ENCODE data around the gene ARID1B. TPM values are rescaled to one million over a fixed set of nuclear protein-coding genes. Genes with fewer than 3 reads are reported as not detected.

Gene ARID1B
- total RNA-seq, 1 experiment from 2014 or later, result 42.8 TPM

GRCh38 chr6:156883497-156884252 lies 106.5 kb downstream of the ARID1B start:
- no peaks in the 10 kb centered on the region for H3K36me3 ChIP-seq (ENCODE audit: low read depth)
- ChIA-PET CTCF (no interaction called here), POLR2A (ENCODE audit: unreplicated experiment) (no interaction called here)

GRCh38 chr6:156884306-156884705 lies 107.1 kb downstream of the ARID1B start:
- BruUV-seq (replicated peaks), result no TSS peak
- no peaks in the 10 kb centered on the region for H3K4me1 ChIP-seq (replicated peaks; ENCODE audit: insufficient read depth)
- H3K27me3 ChIP-seq (ENCODE audit: insufficient read depth, low read depth), result no peaks in the 10 kb centered on the region
- TF ChIP-seq EZH2 (IDR thresholded peaks at IDR 0.05; ENCODE audit: low read depth), result no peak
- TF ChIP-seq CTCF (conservative IDR thresholded peaks at IDR 0.05), result no peak
- POLR2A ChIA-PET (ENCODE audit: unreplicated experiment), result interaction anchor here (0.6 kb wide), 1 partner anchor 877 kb away, joined by 6 read pairs; no protein-coding TSS in a partner anchor
- intact Hi-C loops (cut with micrococcal nuclease; ENCODE audit: unreplicated experiment), result loop anchor here (10.0 kb wide), 1 partner anchor 140 kb away; no protein-coding TSS in a partner anchor
- no peak for DNase-seq
- no peaks in the 10 kb centered on the region for H3F3A ChIP-seq (ENCODE audit: insufficient read depth, low read depth)
- H3K9me3 ChIP-seq (ENCODE audit: insufficient read depth, low read depth), result no peaks in the 10 kb centered on the region
- peaks cover 3% of the 10 kb centered on the region; the same call in 1 of the 2 replicates for H4K20me1 ChIP-seq (ENCODE audit: insufficient read depth)
- H2AFZ ChIP-seq, result no peak overlapping the region
- H3K9me2 ChIP-seq (ENCODE audit: insufficient read depth), result no peaks in the 10 kb centered on the region
- H3K4me2 ChIP-seq, result no peak overlapping the region
- H3K27ac ChIP-seq, result no peak overlapping the region
- peaks cover 32% of the 10 kb centered on the region for H3K79me2 ChIP-seq (ENCODE audit: low read depth)
- CTCF ChIA-PET, result no interaction called here
- no peaks in the 10 kb centered on the region for H3K36me3 ChIP-seq (ENCODE audit: low read depth)
- H3K4me3 ChIP-seq, result no peak overlapping the region

More at GRCh38 chr6:156883497-156884252, 106.5 kb downstream of the ARID1B start:
- Histone ChIP-seq H3F3A (ENCODE audit: insufficient read depth, low read depth) (no peaks in the 10 kb centered on the region), H2AFZ (no peak overlapping the region), H3K9me3 (ENCODE audit: insufficient read depth, low read depth) (no peaks in the 10 kb centered on the region), H3K27me3 (ENCODE audit: insufficient read depth, low read depth) (no peaks in the 10 kb centered on the region), H3K79me2 (ENCODE audit: low read depth) (peaks cover 37% of the 10 kb centered on the region), H3K4me3 (no peak overlapping the region), H3K4me1 (replicated peaks; ENCODE audit: insufficient read depth) (no peaks in the 10 kb centered on the region), H3K27ac (no peak overlapping the region; the same call in 1 of the 2 replicates), H3K4me2 (no peak overlapping the region), H3K9me2 (ENCODE audit: insufficient read depth) (no peaks in the 10 kb centered on the region), H4K20me1 (ENCODE audit: insufficient read depth) (peaks cover 3% of the 10 kb centered on the region; the same call in 1 of the 2 replicates)
- DNase-seq, result peak in 1 of 2 experiments; percentile 32
- TF ChIP-seq CTCF (conservative IDR thresholded peaks at IDR 0.05), result no peak
- no peak for TF ChIP-seq EZH2 (IDR thresholded peaks at IDR 0.05; ENCODE audit: low read depth)
- intact Hi-C loops (cut with micrococcal nuclease; ENCODE audit: unreplicated experiment), result loop anchor here (10.0 kb wide), 1 partner anchor 141 kb away; no protein-coding TSS in a partner anchor
- no TSS peak for BruUV-seq (replicated peaks)

- TF ChIP-seq EZH2 (IDR thresholded peaks at IDR 0.05; ENCODE audit: low read depth) (no peak), CTCF (conservative IDR thresholded peaks at IDR 0.05) (no peak)
- Histone ChIP-seq H3K27me3 (ENCODE audit: insufficient read depth, low read depth) (no peaks in the 10 kb centered on the region), H2AFZ (no peak overlapping the region), H3K4me1 (replicated peaks; ENCODE audit: insufficient read depth) (peaks cover 4% of the 10 kb centered on the region), H3K4me3 (no peak overlapping the region), H4K20me1 (ENCODE audit: insufficient read depth) (peaks cover 3% of the 10 kb centered on the region; the same call in 1 of the 2 replicates), H3F3A (ENCODE audit: insufficient read depth, low read depth) (no peaks in the 10 kb centered on the region), H3K9me2 (ENCODE audit: insufficient read depth) (no peaks in the 10 kb centered on the region), H3K27ac (no peak overlapping the region), H3K4me2 (no peak overlapping the region), H3K36me3 (ENCODE audit: low read depth) (no peaks in the 10 kb centered on the region), H3K79me2 (ENCODE audit: low read depth) (peaks cover 30% of the 10 kb centered on the region), H3K9me3 (ENCODE audit: insufficient read depth, low read depth) (no peaks in the 10 kb centered on the region)
- BruUV-seq (replicated peaks), result no TSS peak
- ChIA-PET POLR2A (ENCODE audit: unreplicated experiment) (no interaction called here), CTCF (no interaction called here)
- DNase-seq, result no peak
- intact Hi-C loops (cut with micrococcal nuclease; ENCODE audit: unreplicated experiment), result loop anchor here (10.0 kb wide), 1 partner anchor 139 kb away; no protein-coding TSS in a partner anchor
Observed at GRCh38 chr6:156885562-156885961, 108.4 kb downstream of the ARID1B start.

Measured in PC-9 (cell line).